Astrocyte (in vitro differentiated cells and primary cell): ENCODE measurements around the gene CCNI.

ENCODE experiments used
- EZH2 ChIP-seq: IDR thresholded peaks from 2 replicates; pipeline ENCODE4 v1.6.1; 2012; ENCODE audit warnings: mild to moderate bottlenecking, low read length, inconsistent platforms; ENCODE audit not compliant: insufficient read depth
- TF ChIP-seq, protein P1 (sequence below): IDR thresholded peaks from 2 replicates; pipeline ENCODE4 v1.5.1; 2011; ENCODE audit warnings: low read depth, mild to moderate bottlenecking, inconsistent platforms, low read length, moderate library complexity; ENCODE audit not compliant: insufficient read depth

DNA sequence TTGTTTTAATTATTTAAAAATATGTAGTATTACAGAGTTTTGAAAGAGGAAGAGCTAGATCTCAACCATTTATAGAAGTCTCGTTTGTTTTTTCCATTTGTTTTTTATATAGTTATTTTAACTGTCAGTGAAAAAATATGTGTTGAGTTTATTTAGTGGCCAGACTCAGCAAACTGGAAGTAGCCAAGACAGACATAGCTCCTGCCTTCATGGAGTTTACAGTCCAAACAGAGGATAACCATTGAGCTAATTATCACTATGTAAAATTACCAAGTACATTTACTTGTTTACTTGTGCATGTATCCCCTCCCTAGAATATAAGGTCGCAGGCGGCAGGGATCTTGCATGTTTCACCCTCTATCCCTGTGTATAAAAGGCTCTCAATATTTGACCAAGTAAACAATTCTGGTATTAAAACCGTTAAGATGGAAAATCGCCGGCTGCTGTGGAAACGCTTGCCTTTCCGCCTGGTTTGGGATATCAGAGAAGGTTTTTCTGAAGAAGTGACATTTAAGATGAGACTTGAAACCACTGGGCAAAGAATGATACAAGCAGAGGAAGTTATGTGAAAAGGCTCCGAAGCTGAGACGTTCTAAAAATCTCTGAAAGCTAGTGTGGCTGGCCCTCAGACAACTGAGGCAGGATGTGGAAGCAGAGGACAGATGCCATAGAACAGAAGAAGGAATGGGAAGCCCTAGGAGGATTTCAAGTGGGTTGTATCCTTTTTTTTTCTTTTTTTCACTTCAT lies 1.3 kb upstream of the CCNI start:
- TF ChIP-seq, protein P1, sequence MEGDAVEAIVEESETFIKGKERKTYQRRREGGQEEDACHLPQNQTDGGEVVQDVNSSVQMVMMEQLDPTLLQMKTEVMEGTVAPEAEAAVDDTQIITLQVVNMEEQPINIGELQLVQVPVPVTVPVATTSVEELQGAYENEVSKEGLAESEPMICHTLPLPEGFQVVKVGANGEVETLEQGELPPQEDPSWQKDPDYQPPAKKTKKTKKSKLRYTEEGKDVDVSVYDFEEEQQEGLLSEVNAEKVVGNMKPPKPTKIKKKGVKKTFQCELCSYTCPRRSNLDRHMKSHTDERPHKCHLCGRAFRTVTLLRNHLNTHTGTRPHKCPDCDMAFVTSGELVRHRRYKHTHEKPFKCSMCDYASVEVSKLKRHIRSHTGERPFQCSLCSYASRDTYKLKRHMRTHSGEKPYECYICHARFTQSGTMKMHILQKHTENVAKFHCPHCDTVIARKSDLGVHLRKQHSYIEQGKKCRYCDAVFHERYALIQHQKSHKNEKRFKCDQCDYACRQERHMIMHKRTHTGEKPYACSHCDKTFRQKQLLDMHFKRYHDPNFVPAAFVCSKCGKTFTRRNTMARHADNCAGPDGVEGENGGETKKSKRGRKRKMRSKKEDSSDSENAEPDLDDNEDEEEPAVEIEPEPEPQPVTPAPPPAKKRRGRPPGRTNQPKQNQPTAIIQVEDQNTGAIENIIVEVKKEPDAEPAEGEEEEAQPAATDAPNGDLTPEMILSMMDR, result no peak
- TF ChIP-seq EZH2, result no peak
